Caco-2 (cell line): Measurements from ENCODE around the gene RNF207. TPM values are rescaled to one million over a fixed set of nuclear protein-coding genes. Genes with fewer than 3 reads are reported as not detected.
A peak's percentile ranks its signal among the peaks of the same experiment; 100 is the strongest.

Source experiments
- BruUV-seq: library from RNA; stranded (reverse); fragments of 400-500 nt; replicated peaks from 2 replicates; lab custom pipeline; 2021; lab: Mats Ljungman, UMichigan
- CTCF ChIA-PET: fragments of 300-600 bp; sonication (Branson Sonifier 250); formaldehyde crosslinking; loops from one replicate; lab custom pipeline; 2022; ENCODE audit warnings: antibody characterized with exemption; lab: Charles Lee
- POLR2A ChIA-PET: fragments of 300-600 bp; sonication (Branson Sonifier 250); formaldehyde crosslinking; loops from one replicate; lab custom pipeline; 2022; ENCODE audit warnings: antibody characterized with exemption; lab: Charles Lee
- DNase-seq, 2 experiments: peaks; one replicate each; pipeline versions ENCODE4 v3.0.0 to v3.0.0-alpha.2; 2020 to 2022
- H3K27me3 ChIP-seq: replicated peaks from 2 replicates; pipeline ENCODE4 v1.6.0; 2011; ENCODE audit warnings: low read length; ENCODE audit not compliant: control insufficient read depth, insufficient read depth
- H3K36me3 ChIP-seq: 2 replicates; pipeline ENCODE4 v1.5.1; 2011; ENCODE audit warnings: low read length; ENCODE audit not compliant: control insufficient read depth, insufficient read depth
- H3K4me1 ChIP-seq: fragments of 250-450 bp; sonication (Bioruptor Pico); 2 replicates; pipeline ENCODE4 v1.5.1; 2020; ENCODE audit warnings: mild to moderate bottlenecking
- H3K4me3 ChIP-seq: 2 replicates; pipeline ENCODE4 v1.5.1; 2011; ENCODE audit warnings: low read depth, mild to moderate bottlenecking, control low read depth, low read length
- H3K9me3 ChIP-seq: fragments of 250-450 bp; sonication (Bioruptor Pico); 2 replicates; pipeline ENCODE4 v1.5.1; 2020; ENCODE audit warnings: mild to moderate bottlenecking, moderate library complexity
- H3K27ac Mint-ChIP-seq: one replicate; pipeline ENCODE4 v1.8.0; 2022; ENCODE audit warnings: mixed read lengths; ENCODE audit not compliant: unreplicated experiment
- H3K27me3 Mint-ChIP-seq: one replicate; pipeline ENCODE4 v1.8.0; 2022; ENCODE audit warnings: mixed read lengths; ENCODE audit not compliant: insufficient read depth, unreplicated experiment
- H3K36me3 Mint-ChIP-seq: one replicate; pipeline ENCODE4 v1.8.0; 2022; ENCODE audit warnings: mild to moderate bottlenecking, mixed read lengths; ENCODE audit not compliant: insufficient read depth, unreplicated experiment
- H3K4me1 Mint-ChIP-seq: one replicate; pipeline ENCODE4 v1.8.0; 2022; ENCODE audit warnings: low read depth, mixed read lengths; ENCODE audit not compliant: unreplicated experiment
- H3K4me3 Mint-ChIP-seq: one replicate; pipeline ENCODE4 v1.8.0; 2022; ENCODE audit warnings: mild to moderate bottlenecking, moderate library complexity, mixed read lengths; ENCODE audit not compliant: unreplicated experiment
- H3K9me3 Mint-ChIP-seq: one replicate; pipeline ENCODE4 v1.8.0; 2022; ENCODE audit warnings: mixed read lengths; ENCODE audit not compliant: unreplicated experiment
- CTCF ChIP-seq, 2 experiments: fragments of 200-600 bp in 1 of 2; IDR thresholded peaks; 1 replicate in 1 of 2; 2 replicates in 1 of 2; pipeline versions ENCODE4 v1.5.1 to v1.8.0; 2011 to 2022; ENCODE audit warnings: antibody characterized with exemption in 1 of 2, control low read depth in 1 of 2, inconsistent platforms in 1 of 2, low read depth in 1 of 2, low read length in 1 of 2, mild to moderate bottlenecking in 1 of 2, moderate library complexity in 1 of 2; ENCODE audit not compliant: insufficient read depth in 1 of 2, severe bottlenecking in 1 of 2, unreplicated experiment in 1 of 2
- intact Hi-C: fragments of 100-400 bp; cut with micrococcal nuclease; formaldehyde crosslinking; loops from one replicate; pipeline ENCODE4 v1.10.0; 2022; ENCODE audit not compliant: unreplicated experiment
- total RNA-seq: library from RNA; stranded (reverse); gene quantifications from 2 replicates; pipeline ENCODE4 v1.2.3, GENCODE V29; 2022

RNF207 gene
- total RNA-seq, 1 experiment from 2014 or later: 27.4 TPM

- Mint-ChIP-seq H3K27ac (no peak overlapping the region), H3K4me3 (no peak overlapping the region), H3K27me3 (no peaks in the 10 kb centered on the region), H3K36me3 (peaks cover 90% of the 10 kb centered on the region), H3K9me3 (no peaks in the 10 kb centered on the region), H3K4me1 (no peaks in the 10 kb centered on the region)
- DNase-seq: peak in 1 of 2 experiments; percentile 49
- peak; percentile 34 to 43 for TF ChIP-seq CTCF (IDR thresholded peaks at IDR 0.05; ENCODE audit: insufficient read depth in 1 of 2, low read depth in 1 of 2, low read length in 1 of 2, severe bottlenecking in 1 of 2, unreplicated experiment in 1 of 2)
- TSS peak; percentile 90 for BruUV-seq
- no peak overlapping the region for H3K4me3 ChIP-seq
- intact Hi-C loops: no loop called here
- H3K27me3 ChIP-seq: no peaks in the 10 kb centered on the region
- no peaks in the 10 kb centered on the region for H3K9me3 ChIP-seq
- ChIA-PET POLR2A (no interaction called here), CTCF (interaction anchor here (1.1 kb wide), 1 partner anchor 19 kb away, joined by 3 read pairs; no protein-coding TSS in a partner anchor)
- no peaks in the 10 kb centered on the region for H3K4me1 ChIP-seq
- H3K36me3 ChIP-seq: no peaks in the 10 kb centered on the region
Measured at GRCh38 chr1:6185635-6186382, 20.1 kb upstream of the RNF207 start.

GRCh38 chr1:6188466-6188865 lies 17.5 kb upstream of the RNF207 start:
- H3K4me1 Mint-ChIP-seq: no peaks in the 10 kb centered on the region
- BruUV-seq: no TSS peak
- Histone ChIP-seq H3K4me3 (no peak overlapping the region), H3K9me3 (no peaks in the 10 kb centered on the region), H3K4me1 (no peaks in the 10 kb centered on the region), H3K36me3 (no peaks in the 10 kb centered on the region), H3K27me3 (no peaks in the 10 kb centered on the region)
- peaks cover 95% of the 10 kb centered on the region for H3K36me3 Mint-ChIP-seq
- ChIA-PET CTCF (interaction anchor here (0.6 to 1.0 kb wide), 2 partner anchors 10 to 57 kb away, joined by 3 read pairs; no protein-coding TSS in a partner anchor), POLR2A (no interaction called here)
- intact Hi-C loops: no loop called here
- TF ChIP-seq CTCF (IDR thresholded peaks at IDR 0.05; ENCODE audit: insufficient read depth in 1 of 2, low read depth in 1 of 2, low read length in 1 of 2, severe bottlenecking in 1 of 2, unreplicated experiment in 1 of 2): no peak
- no peaks in the 10 kb centered on the region for H3K9me3 Mint-ChIP-seq
- H3K27ac Mint-ChIP-seq: no peak overlapping the region
- no peak overlapping the region for H3K4me3 Mint-ChIP-seq
- no peaks in the 10 kb centered on the region for H3K27me3 Mint-ChIP-seq
- DNase-seq: no peak

GRCh38 chr1:6191968-6192367 lies 14.0 kb upstream of the RNF207 start:
- H3K27ac Mint-ChIP-seq: no peak overlapping the region

More at GRCh38 chr1:6191968-6192367, 14.0 kb upstream of the RNF207 start:
- no peak for DNase-seq
- Histone ChIP-seq H3K9me3 (no peaks in the 10 kb centered on the region), H3K4me3 (no peak overlapping the region), H3K4me1 (no peaks in the 10 kb centered on the region), H3K36me3 (no peaks in the 10 kb centered on the region; the same call in 1 of the 2 replicates), H3K27me3 (no peaks in the 10 kb centered on the region)
- ChIA-PET POLR2A (no interaction called here), CTCF (interaction anchor here (0.7 kb wide), 1 partner anchor 63 kb away, joined by 6 read pairs; no protein-coding TSS in a partner anchor)
- intact Hi-C loops: no loop called here
- H3K4me1 Mint-ChIP-seq: no peaks in the 10 kb centered on the region
- TF ChIP-seq CTCF (IDR thresholded peaks at IDR 0.05; ENCODE audit: insufficient read depth in 1 of 2, low read depth in 1 of 2, low read length in 1 of 2, severe bottlenecking in 1 of 2, unreplicated experiment in 1 of 2): no peak
- no peaks in the 10 kb centered on the region for H3K9me3 Mint-ChIP-seq
- H3K36me3 Mint-ChIP-seq: peaks cover 91% of the 10 kb centered on the region
- BruUV-seq: no TSS peak
- no peaks in the 10 kb centered on the region for H3K27me3 Mint-ChIP-seq
- no peak overlapping the region for H3K4me3 Mint-ChIP-seq
